HG03103 (cell line): ENCODE data around the gene ZDHHC7.
"Not testable (repeated sequence)": the region's sequence is repeated elsewhere in the genome, so short reads cannot be mapped to it uniquely, and the experiment has no call there.

Experiments
- ATAC-seq: cut with Tn5 transposase; IDR thresholded peaks from one replicate; pipeline ENCODE4 v1.9.1; 2021; ENCODE audit warnings: low read depth; ENCODE audit not compliant: unreplicated experiment

ZDHHC7 gene

GRCh38 chr16:84947022-84947421, 64.3 kb downstream of the ZDHHC7 start:
- ATAC-seq: no peak

- no peak for ATAC-seq
Measured at GRCh38 chr16:84943620-84944019, 67.7 kb downstream of the ZDHHC7 start.

- no peak for ATAC-seq
Measured at GRCh38 chr16:84942786-84943185, 68.5 kb downstream of the ZDHHC7 start.

GRCh38 chr16:84941921-84942320, 69.4 kb downstream of the ZDHHC7 start:
- no peak for ATAC-seq

GRCh38 chr16:84940670-84941551, 70.4 kb downstream of the ZDHHC7 start:
- no peak for ATAC-seq

- ATAC-seq: not testable (repeated sequence)
Measured at GRCh38 chr16:84938616-84939015, 72.7 kb downstream of the ZDHHC7 start.

GRCh38 chr16:84937196-84938005, 73.9 kb downstream of the ZDHHC7 start:
- ATAC-seq: no peak

GRCh38 chr16:84933774-84934631, 77.3 kb downstream of the ZDHHC7 start:
- no peak for ATAC-seq

- ATAC-seq: no peak
Measured at GRCh38 chr16:84932681-84933080, 78.7 kb downstream of the ZDHHC7 start.

GRCh38 chr16:84931506-84931905, 79.8 kb downstream of the ZDHHC7 start:
- no peak for ATAC-seq

- no peak for ATAC-seq
Measured at GRCh38 chr16:84931107-84931494, 80.2 kb downstream of the ZDHHC7 start.

- no peak for ATAC-seq
Measured at GRCh38 chr16:84930298-84931106, 80.8 kb downstream of the ZDHHC7 start.

GRCh38 chr16:84929421-84930297, 81.7 kb downstream of the ZDHHC7 start:
- ATAC-seq: no peak

- ATAC-seq: no peak
Measured at GRCh38 chr16:84928679-84929420, 82.5 kb downstream of the ZDHHC7 start.

GRCh38 chr16:84927621-84928591, 83.4 kb downstream of the ZDHHC7 start:
- ATAC-seq: no peak

- ATAC-seq: no peak
Measured at GRCh38 chr16:84926462-84926861, 84.9 kb downstream of the ZDHHC7 start.

GRCh38 chr16:84925773-84926372, 85.5 kb downstream of the ZDHHC7 start:
- ATAC-seq: no peak
